ENCODE measurements around the gene ZNF354B.

GRCh38 chr5:178826216-178826615 is 33.5 kb upstream of the ZNF354B start:
- TF ChIP-seq, protein P1, sequence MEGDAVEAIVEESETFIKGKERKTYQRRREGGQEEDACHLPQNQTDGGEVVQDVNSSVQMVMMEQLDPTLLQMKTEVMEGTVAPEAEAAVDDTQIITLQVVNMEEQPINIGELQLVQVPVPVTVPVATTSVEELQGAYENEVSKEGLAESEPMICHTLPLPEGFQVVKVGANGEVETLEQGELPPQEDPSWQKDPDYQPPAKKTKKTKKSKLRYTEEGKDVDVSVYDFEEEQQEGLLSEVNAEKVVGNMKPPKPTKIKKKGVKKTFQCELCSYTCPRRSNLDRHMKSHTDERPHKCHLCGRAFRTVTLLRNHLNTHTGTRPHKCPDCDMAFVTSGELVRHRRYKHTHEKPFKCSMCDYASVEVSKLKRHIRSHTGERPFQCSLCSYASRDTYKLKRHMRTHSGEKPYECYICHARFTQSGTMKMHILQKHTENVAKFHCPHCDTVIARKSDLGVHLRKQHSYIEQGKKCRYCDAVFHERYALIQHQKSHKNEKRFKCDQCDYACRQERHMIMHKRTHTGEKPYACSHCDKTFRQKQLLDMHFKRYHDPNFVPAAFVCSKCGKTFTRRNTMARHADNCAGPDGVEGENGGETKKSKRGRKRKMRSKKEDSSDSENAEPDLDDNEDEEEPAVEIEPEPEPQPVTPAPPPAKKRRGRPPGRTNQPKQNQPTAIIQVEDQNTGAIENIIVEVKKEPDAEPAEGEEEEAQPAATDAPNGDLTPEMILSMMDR (IDR thresholded peaks at IDR 0.05), result no peak
- TF ChIP-seq POLR2AphosphoS5 (IDR thresholded peaks at IDR 0.05; ENCODE audit: insufficient read depth in 1 of 2, low read depth in 1 of 2), result no peak
- TF ChIP-seq POLR2A (IDR thresholded peaks at IDR 0.05), result no peak
